ENCODE measurements around the gene FABP7.
A peak's percentile ranks its signal among the peaks of the same experiment; 100 is the strongest.

FABP7 gene

DNA sequence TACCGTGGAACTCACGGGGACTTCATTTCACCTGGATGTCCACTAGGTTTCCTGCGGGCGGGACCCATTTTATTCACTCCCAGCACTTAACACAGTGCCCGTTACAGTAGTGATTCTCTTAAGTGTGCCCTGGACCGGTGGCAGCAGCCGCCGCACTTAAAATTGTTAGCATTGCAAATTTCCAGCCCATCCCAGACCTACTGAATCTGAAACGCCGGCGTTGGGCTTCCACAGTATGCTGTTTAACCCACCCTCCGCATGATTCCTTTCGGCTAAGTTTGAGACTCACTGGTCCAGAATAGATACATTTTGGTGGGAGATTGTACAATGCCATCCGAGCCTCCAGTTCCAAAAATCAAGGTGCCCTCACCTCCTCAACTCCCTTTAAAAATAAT is 10.5 kb downstream of the FABP7 start:
- peak; percentile 56 for DNase-seq (ENCODE audit: low read depth, low spot score)
- peak overlapping the region; percentile 63 for H3K4me3 ChIP-seq (ENCODE audit: low read depth, low read length)
- in situ Hi-C loops (cut with HindIII; ENCODE audit: low sequenced_read_pairs) = no loop called here
- no peak for TF ChIP-seq CTCF (IDR thresholded peaks at IDR 0.05; ENCODE audit: low read depth, low read length)

GRCh38 chr6:122790423-122791309 is 11.2 kb downstream of the FABP7 start:
- peak overlapping the region; percentile 63 for H3K4me3 ChIP-seq (ENCODE audit: low read depth, low read length)
- in situ Hi-C loops (cut with HindIII; ENCODE audit: low sequenced_read_pairs) = no loop called here
- TF ChIP-seq CTCF (IDR thresholded peaks at IDR 0.05; ENCODE audit: low read depth, low read length) = peak; percentile 35
- peak; percentile 36 for DNase-seq (ENCODE audit: low read depth, low spot score)

- H3K4me3 ChIP-seq (ENCODE audit: low read depth, low read length) = no peak overlapping the region
- no peak for TF ChIP-seq CTCF (IDR thresholded peaks at IDR 0.05; ENCODE audit: low read depth, low read length)
- no peak for DNase-seq (ENCODE audit: low read depth, low spot score)
- in situ Hi-C loops (cut with HindIII; ENCODE audit: low sequenced_read_pairs) = no loop called here
Measured at GRCh38 chr6:122791310-122791679, 11.8 kb downstream of the FABP7 start.

- no peak overlapping the region for H3K4me3 ChIP-seq (ENCODE audit: low read depth, low read length)
- in situ Hi-C loops (cut with HindIII; ENCODE audit: low sequenced_read_pairs) = no loop called here
- TF ChIP-seq CTCF (IDR thresholded peaks at IDR 0.05; ENCODE audit: low read depth, low read length) = no peak
Measured at GRCh38 chr6:122792766-122793165, 13.2 kb downstream of the FABP7 start.

GRCh38 chr6:122797537-122797936 is 18.0 kb downstream of the FABP7 start:
- no peak for DNase-seq (ENCODE audit: low read depth, low spot score)
- in situ Hi-C loops (cut with HindIII; ENCODE audit: low sequenced_read_pairs) = no loop called here
- no peak for TF ChIP-seq CTCF (IDR thresholded peaks at IDR 0.05; ENCODE audit: low read depth, low read length)
- H3K4me3 ChIP-seq (ENCODE audit: low read depth, low read length) = no peak overlapping the region

More at GRCh38 chr6:122792766-122793165, 13.2 kb downstream of the FABP7 start:
- DNase-seq (ENCODE audit: low read depth, low spot score) = no peak

- in situ Hi-C loops (cut with HindIII; ENCODE audit: low sequenced_read_pairs) = no loop called here
- no peak overlapping the region for H3K4me3 ChIP-seq (ENCODE audit: low read depth, low read length)
- DNase-seq (ENCODE audit: low read depth, low spot score) = peak; percentile 85
- TF ChIP-seq CTCF (IDR thresholded peaks at IDR 0.05; ENCODE audit: low read depth, low read length) = no peak
Measured at GRCh38 chr6:122798099-122798641, 18.7 kb downstream of the FABP7 start.

Data from astrocyte of the spinal cord (primary cell).